Osteoblast (primary cell): ENCODE data around the gene DIP2C. TPM values are rescaled to one million over a fixed set of nuclear protein-coding genes. Genes with fewer than 3 reads are reported as not detected.

Experiments
- DNase-seq: peaks from one replicate; pipeline ENCODE4 v3.0.0; 2011; ENCODE audit warnings: low spot score, mixed read lengths; ENCODE audit not compliant: insufficient read length; ENCODE audit errors: missing footprints
- H2AFZ ChIP-seq: 2 replicates; pipeline ENCODE4 v1.6.0; 2011; ENCODE audit warnings: mild to moderate bottlenecking, low read length
- H3K27ac ChIP-seq: 2 replicates; pipeline ENCODE4 v1.5.1; 2011; ENCODE audit warnings: mild to moderate bottlenecking, low read depth, low read length, moderate library complexity
- H3K27me3 ChIP-seq: 2 replicates; pipeline ENCODE4 v1.6.0; 2012; ENCODE audit warnings: mild to moderate bottlenecking, control low read depth, inconsistent platforms, low read length, moderate library complexity; ENCODE audit not compliant: insufficient read depth
- H3K36me3 ChIP-seq: 2 replicates; pipeline ENCODE4 v1.5.1; 2011; ENCODE audit warnings: mild to moderate bottlenecking, low read length, control low read depth, moderate library complexity; ENCODE audit not compliant: insufficient read depth
- H3K4me1 ChIP-seq: 2 replicates; pipeline ENCODE4 v1.5.1; 2011; ENCODE audit warnings: mild to moderate bottlenecking, low read length, control low read depth, moderate library complexity; ENCODE audit not compliant: insufficient read depth
- H3K4me2 ChIP-seq: 2 replicates; pipeline ENCODE4 v1.6.0; 2011; ENCODE audit warnings: mild to moderate bottlenecking, low read length; ENCODE audit not compliant: insufficient read depth
- H3K4me3 ChIP-seq: fragments of 200-600 bp; sonication (generic); 3 replicates; pipeline ENCODE4 v1.5.1; 2012; ENCODE audit warnings: mild to moderate bottlenecking, low read length, inconsistent platforms; ENCODE audit not compliant: insufficient read depth
- H3K79me2 ChIP-seq: 2 replicates; pipeline ENCODE4 v1.6.0; 2012; ENCODE audit warnings: mild to moderate bottlenecking, low read length, control low read depth, inconsistent platforms; ENCODE audit not compliant: insufficient read depth
- H3K9me3 ChIP-seq: 2 replicates; pipeline ENCODE4 v1.5.1; 2011; ENCODE audit warnings: low read depth, low read length, control low read depth
- H4K20me1 ChIP-seq: 2 replicates; pipeline ENCODE4 v1.6.0; 2012; ENCODE audit warnings: mild to moderate bottlenecking, low read length, control low read depth; ENCODE audit not compliant: insufficient read depth
- CTCF ChIP-seq: IDR thresholded peaks from 2 replicates; pipeline ENCODE4 v1.5.1; 2011; ENCODE audit warnings: mild to moderate bottlenecking, low read depth, low read length, moderate library complexity; ENCODE audit errors: extremely low read depth
- total RNA-seq: library from RNA; depleted of rRNA; stranded (reverse); fragments of >200 nt; gene quantifications from 2 replicates; pipeline ENCODE4 v1.2.3, GENCODE V29; 2012

The DIP2C gene
- total RNA-seq, 1 donor, result 36.9 TPM

GRCh38 chr10:522350-522749 lies 167.1 kb downstream of the DIP2C start:
- Histone ChIP-seq H3K27ac (no peak overlapping the region), H3K27me3 (no peaks in the 10 kb centered on the region), H3K4me2 (no peak overlapping the region), H3K36me3 (no peaks in the 10 kb centered on the region), H2AFZ (no peak overlapping the region), H3K4me1 (no peaks in the 10 kb centered on the region), H3K4me3 (no peak overlapping the region), H4K20me1 (peaks cover 78% of the 10 kb centered on the region), H3K79me2 (peaks cover 87% of the 10 kb centered on the region), H3K9me3 (no peaks in the 10 kb centered on the region)
- no peak for TF ChIP-seq CTCF
- DNase-seq, result no peak

DNA sequence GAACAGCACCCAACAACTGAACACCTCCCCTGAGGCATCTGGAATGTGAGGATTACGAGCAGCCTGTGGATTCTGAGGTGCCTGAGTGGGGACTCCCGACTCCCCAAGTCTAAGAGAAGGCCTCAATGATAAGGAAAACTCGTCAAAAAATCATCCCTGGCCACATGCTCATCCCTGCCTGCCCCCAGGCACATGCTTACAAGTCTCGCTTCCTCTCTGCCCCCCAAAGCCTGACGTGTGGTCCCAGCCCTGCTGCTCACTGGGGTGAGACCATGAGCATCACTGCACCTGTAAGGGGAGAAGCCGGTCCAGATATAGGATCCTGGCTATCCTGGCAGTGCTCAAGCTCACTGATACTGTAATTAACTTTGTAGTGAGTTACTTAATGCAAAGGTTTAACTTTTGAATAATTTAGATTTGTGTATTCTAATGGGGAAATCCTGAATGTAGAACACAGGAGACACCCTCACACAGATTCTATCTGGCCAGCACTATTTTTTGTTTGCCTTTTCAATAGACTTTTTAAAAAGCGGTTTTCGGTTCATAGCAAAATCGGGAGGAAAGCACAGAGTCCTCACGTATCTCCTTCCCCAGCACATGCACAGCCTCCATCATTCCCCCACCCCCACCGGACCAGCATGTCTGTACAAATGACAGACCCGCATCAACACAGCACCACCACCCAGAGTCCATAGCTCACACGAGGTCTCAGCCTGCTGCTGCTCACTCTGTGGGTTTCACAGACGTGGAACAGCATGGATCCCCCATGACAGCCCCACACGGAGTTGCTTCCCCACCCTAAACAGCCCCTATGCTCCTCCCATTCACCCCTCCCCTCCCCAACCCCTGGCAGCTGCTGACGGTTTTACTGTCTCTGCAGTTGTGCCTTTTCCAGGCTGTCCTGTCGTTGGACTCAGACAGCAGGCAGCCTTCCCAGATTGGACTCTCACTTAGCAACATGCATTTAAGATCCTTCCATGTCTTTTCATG lies 167.9 kb downstream of the DIP2C start:
- Histone ChIP-seq H3K4me2 (no peak overlapping the region), H3K4me3 (no peak overlapping the region), H3K27ac (no peak overlapping the region), H3K79me2 (peaks cover 81% of the 10 kb centered on the region), H4K20me1 (peaks cover 76% of the 10 kb centered on the region), H3K27me3 (no peaks in the 10 kb centered on the region), H2AFZ (no peak overlapping the region), H3K4me1 (no peaks in the 10 kb centered on the region), H3K9me3 (no peaks in the 10 kb centered on the region), H3K36me3 (no peaks in the 10 kb centered on the region)
- no peak for DNase-seq
- TF ChIP-seq CTCF, result no peak

- Histone ChIP-seq H3K9me3 (no peaks in the 10 kb centered on the region), H3K4me2 (no peak overlapping the region), H3K4me3 (no peak overlapping the region), H3K27me3 (no peaks in the 10 kb centered on the region), H3K4me1 (no peaks in the 10 kb centered on the region), H3K36me3 (no peaks in the 10 kb centered on the region), H4K20me1 (peaks cover 72% of the 10 kb centered on the region), H3K79me2 (peaks cover 74% of the 10 kb centered on the region), H2AFZ (no peak overlapping the region), H3K27ac (no peak overlapping the region)
- no peak for TF ChIP-seq CTCF
- DNase-seq, result no peak
Measured at GRCh38 chr10:520402-520787, 169.1 kb downstream of the DIP2C start.

GRCh38 chr10:519716-520401 lies 169.6 kb downstream of the DIP2C start:
- Histone ChIP-seq H3K27me3 (no peaks in the 10 kb centered on the region), H3K79me2 (peaks cover 75% of the 10 kb centered on the region), H3K9me3 (no peaks in the 10 kb centered on the region), H4K20me1 (peaks cover 66% of the 10 kb centered on the region), H3K4me3 (no peak overlapping the region), H3K36me3 (no peaks in the 10 kb centered on the region), H3K4me2 (no peak overlapping the region), H2AFZ (no peak overlapping the region), H3K27ac (no peak overlapping the region), H3K4me1 (no peaks in the 10 kb centered on the region)
- no peak for DNase-seq
- TF ChIP-seq CTCF, result no peak
